Heart right ventricle (tissue), 16 donors: ENCODE data around the gene ZNF865. TPM values are rescaled to one million over a fixed set of nuclear protein-coding genes. Genes with fewer than 3 reads are reported as not detected.

ENCODE experiments used
- ATAC-seq, 8 donors: fragments of 200-7000 bp; cut with Tn5 transposase; one replicate each; pipeline ENCODE4 v1.9.1; 2020; ENCODE audit warnings: mild to moderate bottlenecking in 8 of 8, moderate library complexity in 8 of 8, moderate number of reproducible peaks in 1 of 8
- DNase-seq, 2 donors: peaks; one replicate each; pipeline ENCODE4 v3.0.0-alpha.2; 2020
- H3K27ac ChIP-seq, 10 donors: fragments of 200-600 bp; sonication (generic) in 2 of 10; one replicate each; pipeline versions ENCODE4 v1.5.0 to v1.8.0; 2020 to 2022; ENCODE audit warnings: mild to moderate bottlenecking in 3 of 10
- H3K27me3 ChIP-seq, 7 donors: fragments of 200-600 bp; one replicate each; pipeline ENCODE4 v1.8.0; 2021 to 2022; ENCODE audit warnings: mild to moderate bottlenecking in 2 of 7
- H3K36me3 ChIP-seq, 9 donors: fragments of 200-600 bp; sonication (generic) in 1 of 9; one replicate each; pipeline versions ENCODE4 v1.5.0 to v1.8.0; 2020 to 2022; ENCODE audit warnings: mild to moderate bottlenecking in 2 of 9
- H3K4me1 ChIP-seq, 9 donors: fragments of 200-600 bp; sonication (generic) in 1 of 9; one replicate each; pipeline versions ENCODE4 v1.5.0 to v1.8.0; 2020 to 2022; ENCODE audit warnings: mild to moderate bottlenecking in 4 of 9
- H3K4me3 ChIP-seq, 10 donors: fragments of 200-600 bp; sonication (generic) in 2 of 10; one replicate each; pipeline versions ENCODE4 v1.5.0 to v1.8.0; 2020 to 2022; ENCODE audit warnings: mild to moderate bottlenecking in 7 of 10, moderate library complexity in 2 of 10
- H3K9me3 ChIP-seq, 11 donors: fragments of 200-600 bp in 10 of 11; sonication (generic) in 2 of 11; one replicate each; pipeline versions ENCODE4 v1.5.0 to v1.8.0; 2013 to 2022; ENCODE audit warnings: mild to moderate bottlenecking in 2 of 11, control low read depth in 1 of 11, moderate library complexity in 1 of 11
- CTCF ChIP-seq, 9 donors: fragments of 200-600 bp; sonication (generic) in 2 of 9; IDR thresholded peaks; one replicate each; pipeline versions ENCODE4 v1.5.0 to v1.8.0; 2021 to 2022; ENCODE audit warnings: antibody characterized with exemption in 9 of 9, mild to moderate bottlenecking in 5 of 9, moderate library complexity in 1 of 9
- WGBS, 2 donors: extraction: QIAGEN DNeasy Blood & Tissue Kit; methylation state at CpG; one replicate each; pipeline ENCODE4 v1.1.7; 2013; ENCODE audit warnings: inconsistent platforms in 1 of 2; 5-methylcytosine and 5-hydroxymethylcytosine counted together
- intact Hi-C, 10 donors: fragments of 100-400 bp; cut with DNase I; formaldehyde crosslinking; loops; one replicate each; pipeline versions ENCODE4 v1.11.1 to v1.14.2; 2022
- polyA plus RNA-seq, 2 donors: library from polyadenylated mRNA; stranded (reverse); fragments of 200-250 nt; gene quantifications; one replicate each; pipeline ENCODE4 v1.2.3, GENCODE V29; 2013
- total RNA-seq, 10 donors: library from RNA; stranded (reverse); fragmentation: NEBNext Ultra II Directional in 3 of 10; extraction: Animal tissue kit (Norgen Biotek cat#: 25700) in 3 of 10; gene quantifications; one replicate each; pipeline versions ENCODE4 v1.2.1 to v1.2.4, GENCODE V29; 2021 to 2023
- donor health status: Arrhythmogenic right ventricular cardiomyopathy.
- donor health status: ischemic (EF 13 %, LVEDD 7.1; RV severe dilation, severe dysfunction).
- donor health status: healthy with polysubstance abuse.
- donor health status: DM: no; HTN: yes; CAD: no.
- donor health status: DM: no; HTN: no; CAD: no.
- donor health status: ischemic (EF 25% LVEDD 6.9; RV normal size, moderate dysfunction).
- donor health status: ischemic (EF 25% LVEDD 5.7; RV mildly dilated, moderate dysfunction).
- donor health status: healthy.
- donor health status: DM: yes; HTN: yes; CAD: no.
- donor health status: Ischemic cardiomyopathy.
- donor health status: ischemic (EF 35%, LVEDD 5.7; RV mildly dilated, moderate dysfunction).
- donor health status: nonischemic (EF 11% LVEDD 7.7; RV severe dilation, severe dysfunction).
- donor health status: DM: yes; HTN: yes; CAD: no.
- donor health status: PGD.
- donor health status: ischemic (EF 29% LVEDD 5.4; RV normal size, mild dysfunction).
- donor health status: nonischemic (EF 23%, LVEDD 6.1; RV moderate dilation, normal function).

The ZNF865 gene
- total and polyA plus RNA-seq, 12 donors: 11.8 to 26.5 (median 13.7) TPM

GRCh38 chr19:55626350-55626749, 20.9 kb downstream of the ZNF865 start:
- intact Hi-C loops: loop anchor here in 3 of 10 donors (5.0 kb wide), 2 partner anchors 109 to 114 kb away; no protein-coding TSS in a partner anchor
- Histone ChIP-seq H3K4me3 (no peak overlapping the region), H3K27ac (no peak overlapping the region), H3K27me3 (no peaks in the 10 kb centered on the region), H3K9me3 (no peaks in the 10 kb centered on the region), H3K4me1 (peaks cover 5 to 24% (median 15%) of the 10 kb centered on the region in 9 donors), H3K36me3 (peaks cover 0 to 15% (median 7%) of the 10 kb centered on the region in 9 donors)
- ATAC-seq (no peak), DNase-seq (no peak)
- TF ChIP-seq CTCF (IDR thresholded peaks at IDR 0.05): no peak
- 89 to 94% methylated on average over 11 of the region's 11 CpGs for WGBS, 2 donors

DNA sequence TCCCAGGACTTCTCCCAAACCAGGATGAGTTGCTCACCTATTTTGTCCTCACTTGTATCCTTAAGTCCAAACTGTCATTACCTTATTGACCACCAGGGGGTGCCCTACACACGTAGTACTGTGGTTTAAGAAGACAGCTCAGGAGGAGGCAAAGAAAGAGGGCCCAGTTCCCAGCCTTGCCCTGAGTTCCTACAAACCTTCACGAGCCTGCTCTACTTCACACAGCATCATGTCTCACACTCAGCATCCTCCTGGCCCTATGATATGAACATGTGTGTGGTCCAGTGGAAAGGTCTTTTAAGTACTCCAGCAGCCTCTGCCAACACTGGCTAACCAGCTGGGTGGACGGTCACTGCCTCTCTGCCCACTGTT, 27.0 kb downstream of the ZNF865 start:
- ATAC-seq (peak; percentile 27 to 73 (median 49)), DNase-seq (peak in 1 of 2 donors; percentile 92)
- no peaks in the 10 kb centered on the region for H3K27me3 ChIP-seq
- H3K27ac ChIP-seq: peak overlapping the region in 1 of 10 donors; percentile 31
- no peaks in the 10 kb centered on the region for H3K9me3 ChIP-seq
- H3K36me3 ChIP-seq: no peaks in the 10 kb centered on the region
- 24 to 28% methylated on average over 3 of the region's 3 CpGs for WGBS, 2 donors
- intact Hi-C loops: loop anchor here in 4 of 10 donors (2.0 to 10.0 kb wide), 5 partner anchors 115 to 488 kb away; partner anchors contain the start of gene TNNT1 (in 1 of the 4)
- H3K4me1 ChIP-seq: peaks cover 7 to 37% (median 26%) of the 10 kb centered on the region in 9 donors
- peak; percentile 82 to 94 (median 86) for TF ChIP-seq CTCF (IDR thresholded peaks at IDR 0.05)
- H3K4me3 ChIP-seq: no peak overlapping the region

DNA sequence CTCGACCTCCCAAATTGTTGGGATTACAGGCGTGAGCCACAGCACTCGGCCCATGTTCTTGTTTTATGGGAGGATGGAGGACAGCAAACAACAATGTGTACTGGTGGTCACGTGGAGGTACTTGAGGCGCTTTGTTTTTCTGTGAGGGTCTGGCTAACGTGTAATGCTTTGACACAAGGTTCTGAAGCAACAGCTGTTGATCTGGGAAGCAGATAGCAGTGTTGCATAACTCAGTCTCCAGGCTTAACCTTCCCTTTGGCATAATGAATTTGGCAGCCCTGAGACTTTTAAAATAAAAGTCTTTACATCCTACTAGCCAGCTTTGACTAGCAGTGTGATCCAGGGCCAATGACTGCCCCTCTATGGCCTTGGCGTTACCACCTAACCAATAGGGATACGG, 28.4 kb downstream of the ZNF865 start:
- no peak for ATAC-seq
- Histone ChIP-seq H3K9me3 (no peaks in the 10 kb centered on the region), H3K4me1 (peaks cover 7 to 49% (median 33%) of the 10 kb centered on the region in 9 donors), H3K4me3 (peak overlapping the region in 1 of 10 donors; percentile 96), H3K27ac (peak overlapping the region in 2 of 10 donors; percentile 97 to 99), H3K36me3 (peaks cover 0 to 8% (median 0%) of the 10 kb centered on the region in 9 donors), H3K27me3 (no peaks in the 10 kb centered on the region)
- intact Hi-C loops: loop anchor here in 4 of 10 donors (2.0 to 10.0 kb wide), 5 partner anchors 117 to 489 kb away; partner anchors contain the start of gene TNNT1 (in 1 of the 4)
- DNase-seq: no peak
- WGBS, 2 donors: 74 to 78% methylated on average over 8 of the region's 8 CpGs
- no peak for TF ChIP-seq CTCF (IDR thresholded peaks at IDR 0.05)

DNA sequence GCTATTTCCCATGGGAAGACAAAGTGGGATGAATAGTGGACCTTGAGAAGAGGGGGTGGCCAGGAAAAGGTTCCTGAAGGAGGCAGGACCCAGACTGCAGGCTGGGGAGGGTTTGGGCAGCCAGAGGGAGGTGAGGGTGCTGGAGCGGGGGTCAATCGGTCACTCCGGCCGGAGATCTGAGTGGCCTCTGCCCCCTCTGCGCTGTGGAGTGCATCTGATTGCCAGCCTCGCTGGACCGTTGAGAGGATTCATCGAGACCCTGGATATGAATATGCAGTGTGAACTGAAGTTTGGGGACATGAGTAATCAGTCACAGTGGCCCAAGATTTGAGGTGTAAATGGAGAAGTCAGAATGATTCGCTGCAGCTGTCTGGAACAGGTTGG, 29.9 kb downstream of the ZNF865 start:
- ATAC-seq (peak in 3 of 8 donors; percentile 2 to 13 (median 4)), DNase-seq (no peak)
- peaks cover 0 to 8% (median 0%) of the 10 kb centered on the region in 9 donors for H3K36me3 ChIP-seq
- H3K9me3 ChIP-seq: no peaks in the 10 kb centered on the region
- no peak for TF ChIP-seq CTCF (IDR thresholded peaks at IDR 0.05)
- WGBS, 2 donors: 7 to 8% methylated on average over 9 of the region's 9 CpGs
- H3K4me3 ChIP-seq: peak overlapping the region; percentile 57 to 100 (median 93)
- peak overlapping the region; percentile 53 to 99 (median 97) for H3K27ac ChIP-seq
- H3K4me1 ChIP-seq: peaks cover 13 to 63% (median 47%) of the 10 kb centered on the region in 9 donors
- H3K27me3 ChIP-seq: no peaks in the 10 kb centered on the region
- intact Hi-C loops: loop anchor here in 3 of 10 donors (1.0 to 10.0 kb wide), 3 partner anchors 18 to 491 kb away; partner anchors contain the start of gene TNNT1 (in 1 of the 3)
